ENCODE measurements around the gene OXCT2.
"Not testable (repeated sequence)": the region's sequence is repeated elsewhere in the genome, so short reads cannot be mapped to it uniquely, and the experiment has no call there.

Gene OXCT2

GRCh38 chr1:39787108-39787375 lies 15.9 kb upstream of the OXCT2 start:
- not testable (repeated sequence) for DNase-seq

- DNase-seq: not testable (repeated sequence)
These were observed 15.4 kb upstream of the OXCT2 start for GRCh38 chr1:39786303-39787107.

- DNase-seq: not testable (repeated sequence)
These were observed 11.5 kb upstream of the OXCT2 start for GRCh38 chr1:39782685-39783084.

GRCh38 chr1:39782103-39782502 lies 11.0 kb upstream of the OXCT2 start:
- DNase-seq: no peak

GRCh38 chr1:39781349-39781715 lies 10.2 kb upstream of the OXCT2 start:
- no peak for DNase-seq

- DNase-seq: no peak
These were observed 8.7 kb upstream of the OXCT2 start for GRCh38 chr1:39779821-39780220.

- no peak for DNase-seq
These were observed 8.0 kb upstream of the OXCT2 start for GRCh38 chr1:39779137-39779536.

GRCh38 chr1:39778463-39779099 lies 7.4 kb upstream of the OXCT2 start:
- DNase-seq: not testable (repeated sequence)

GRCh38 chr1:39777896-39778295 lies 6.7 kb upstream of the OXCT2 start:
- not testable (repeated sequence) for DNase-seq

GRCh38 chr1:39777306-39777705 lies 6.2 kb upstream of the OXCT2 start:
- no peak for DNase-seq

- no peak for DNase-seq
These were observed 5.7 kb upstream of the OXCT2 start for GRCh38 chr1:39776886-39777285.

GRCh38 chr1:39776400-39776713 lies 5.2 kb upstream of the OXCT2 start:
- DNase-seq: no peak

GRCh38 chr1:39775676-39776399 lies 4.7 kb upstream of the OXCT2 start:
- not testable (repeated sequence) for DNase-seq

GRCh38 chr1:39775141-39775540 lies 4.0 kb upstream of the OXCT2 start:
- DNase-seq: not testable (repeated sequence)

- not testable (repeated sequence) for DNase-seq
These were observed 2.3 kb upstream of the OXCT2 start for GRCh38 chr1:39773369-39773979.

- DNase-seq: not testable (repeated sequence)
These were observed 787 bp downstream of the OXCT2 start for GRCh38 chr1:39770100-39771021.

- DNase-seq: not testable (repeated sequence)
These were observed 1.6 kb downstream of the OXCT2 start for GRCh38 chr1:39769502-39769901.

GRCh38 chr1:39766466-39766865 lies 4.7 kb downstream of the OXCT2 start:
- not testable (repeated sequence) for DNase-seq

- DNase-seq: not testable (repeated sequence)
These were observed 6.6 kb downstream of the OXCT2 start for GRCh38 chr1:39764512-39764911.

- DNase-seq: not testable (repeated sequence)
These were observed 7.4 kb downstream of the OXCT2 start for GRCh38 chr1:39763619-39764374.
